Panc1 (cell line): ENCODE measurements around the gene MRE11.

Experiments used
- POLR2AphosphoS5 ChIP-seq: IDR thresholded peaks from 2 replicates; pipeline ENCODE4 v1.6.1; 2012; ENCODE audit warnings: mild to moderate bottlenecking, low read depth, low read length, moderate library complexity
- TF ChIP-seq, protein P1 (sequence below): fragments of 450-650 bp; IDR thresholded peaks from 2 replicates; pipeline ENCODE4 v1.5.1; 2017; ENCODE audit warnings: mild to moderate bottlenecking

DNA sequence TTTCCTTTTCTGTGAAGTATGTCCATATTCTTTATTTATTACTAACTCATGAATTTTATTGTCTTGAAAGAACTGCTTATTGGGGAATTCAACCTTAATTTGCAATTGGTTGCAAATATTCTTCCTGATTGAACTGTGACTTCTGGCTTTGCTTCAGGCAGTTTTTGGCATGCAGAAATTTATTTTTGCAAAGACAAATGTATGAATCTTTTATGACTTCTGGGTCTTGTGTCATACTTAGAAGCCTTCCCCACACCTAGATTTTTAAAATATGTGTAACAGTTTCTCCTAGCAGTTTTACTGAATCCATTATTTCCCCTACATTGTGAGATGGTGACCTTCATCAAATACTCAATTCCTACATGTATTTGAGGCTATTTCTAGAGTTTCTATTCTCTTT, 12.3 kb downstream of the MRE11 start:
- TF ChIP-seq, protein P1, sequence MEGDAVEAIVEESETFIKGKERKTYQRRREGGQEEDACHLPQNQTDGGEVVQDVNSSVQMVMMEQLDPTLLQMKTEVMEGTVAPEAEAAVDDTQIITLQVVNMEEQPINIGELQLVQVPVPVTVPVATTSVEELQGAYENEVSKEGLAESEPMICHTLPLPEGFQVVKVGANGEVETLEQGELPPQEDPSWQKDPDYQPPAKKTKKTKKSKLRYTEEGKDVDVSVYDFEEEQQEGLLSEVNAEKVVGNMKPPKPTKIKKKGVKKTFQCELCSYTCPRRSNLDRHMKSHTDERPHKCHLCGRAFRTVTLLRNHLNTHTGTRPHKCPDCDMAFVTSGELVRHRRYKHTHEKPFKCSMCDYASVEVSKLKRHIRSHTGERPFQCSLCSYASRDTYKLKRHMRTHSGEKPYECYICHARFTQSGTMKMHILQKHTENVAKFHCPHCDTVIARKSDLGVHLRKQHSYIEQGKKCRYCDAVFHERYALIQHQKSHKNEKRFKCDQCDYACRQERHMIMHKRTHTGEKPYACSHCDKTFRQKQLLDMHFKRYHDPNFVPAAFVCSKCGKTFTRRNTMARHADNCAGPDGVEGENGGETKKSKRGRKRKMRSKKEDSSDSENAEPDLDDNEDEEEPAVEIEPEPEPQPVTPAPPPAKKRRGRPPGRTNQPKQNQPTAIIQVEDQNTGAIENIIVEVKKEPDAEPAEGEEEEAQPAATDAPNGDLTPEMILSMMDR, result no peak
- TF ChIP-seq POLR2AphosphoS5, result no peak
